Pons (tissue), 1 donor: Measurements from ENCODE around the gene GULP1.

Source experiments
- DNase-seq: peaks from one replicate; pipeline ENCODE4 v3.0.0-alpha.2; 2016; ENCODE audit warnings: low spot score

GULP1 gene

DNA sequence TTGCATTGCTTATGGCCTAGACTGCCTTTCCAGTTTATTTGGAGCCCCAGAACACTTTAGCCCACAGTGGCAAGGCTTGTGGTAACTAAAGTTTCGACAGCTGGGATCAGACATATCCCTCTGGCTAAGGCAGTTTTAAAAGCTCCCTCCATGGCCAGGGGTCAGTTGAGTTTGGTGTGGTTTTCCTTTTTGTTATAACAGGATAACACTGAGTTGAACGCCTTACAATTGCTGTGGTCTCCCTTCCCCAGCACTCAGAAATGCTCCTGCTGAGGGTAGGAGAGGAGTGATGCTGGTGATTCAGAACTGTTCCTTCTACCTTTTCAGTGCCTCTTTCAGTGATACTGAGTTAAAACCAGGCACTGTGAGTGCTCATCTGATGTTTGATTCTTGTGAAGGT is 182.6 kb downstream of the GULP1 start:
- no peak for DNase-seq

DNA sequence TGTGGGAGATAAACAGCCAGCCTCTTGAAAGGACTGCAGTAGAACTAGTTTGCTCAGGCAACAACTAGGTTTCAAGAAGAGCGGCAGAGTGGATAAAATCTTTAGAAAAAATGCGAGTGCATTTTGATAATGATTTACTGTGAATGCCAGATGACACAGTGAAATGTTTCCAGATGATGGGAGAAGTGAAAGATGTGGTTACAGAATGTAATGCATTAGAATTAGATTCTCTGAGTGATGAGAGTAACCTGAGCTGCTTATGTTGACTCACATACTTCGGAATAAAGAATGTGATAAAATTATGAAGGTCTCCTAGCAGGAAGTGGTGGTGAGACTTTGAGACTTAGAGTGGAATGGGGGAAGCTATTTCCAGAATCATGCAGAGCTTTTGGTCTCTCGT is 184.3 kb downstream of the GULP1 start:
- no peak for DNase-seq

DNA sequence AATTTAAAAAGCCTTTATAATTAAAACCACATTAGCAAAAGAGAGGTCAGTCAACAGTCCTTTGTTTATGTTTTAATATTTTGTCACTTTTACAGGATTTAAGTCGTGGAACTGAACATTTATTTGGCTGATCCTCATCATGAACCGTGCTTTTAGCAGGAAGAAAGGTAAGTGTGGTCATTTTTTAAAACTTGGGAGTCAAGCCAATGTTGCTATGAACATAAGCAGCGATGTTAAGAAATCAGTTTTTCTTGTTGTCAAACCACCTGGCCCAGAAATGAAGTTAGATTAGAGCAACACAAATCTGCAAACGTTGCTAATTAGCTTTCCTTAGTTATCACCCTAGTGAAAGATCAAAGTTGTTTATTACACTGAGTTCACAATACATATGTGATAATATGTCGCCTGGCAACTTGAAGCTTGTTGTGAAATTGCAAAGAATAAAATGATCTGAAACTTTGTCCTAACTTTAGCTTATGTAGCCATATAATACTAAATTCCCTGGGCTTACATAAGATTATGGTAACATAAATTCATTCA is 186.0 kb downstream of the GULP1 start:
- no peak for DNase-seq

DNA sequence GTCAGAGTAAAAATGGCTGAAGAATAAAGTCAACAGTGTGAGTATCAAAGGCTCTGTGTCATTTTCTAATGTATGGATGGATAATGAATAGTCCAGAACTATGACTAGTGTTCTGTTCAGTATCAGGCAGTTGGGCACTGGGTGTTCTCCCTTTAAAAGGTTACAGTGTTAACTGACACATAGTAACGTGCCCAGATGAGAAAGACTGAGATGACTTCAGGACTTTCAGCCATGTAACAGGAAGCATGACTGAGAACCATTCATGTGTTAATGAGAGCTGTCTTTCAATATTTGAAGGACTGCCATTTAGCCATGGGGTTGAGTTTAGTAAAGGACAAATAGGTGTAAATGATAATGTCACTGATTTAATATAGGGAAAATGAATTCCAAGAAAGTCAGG is 187.1 kb downstream of the GULP1 start:
- no peak for DNase-seq

DNA sequence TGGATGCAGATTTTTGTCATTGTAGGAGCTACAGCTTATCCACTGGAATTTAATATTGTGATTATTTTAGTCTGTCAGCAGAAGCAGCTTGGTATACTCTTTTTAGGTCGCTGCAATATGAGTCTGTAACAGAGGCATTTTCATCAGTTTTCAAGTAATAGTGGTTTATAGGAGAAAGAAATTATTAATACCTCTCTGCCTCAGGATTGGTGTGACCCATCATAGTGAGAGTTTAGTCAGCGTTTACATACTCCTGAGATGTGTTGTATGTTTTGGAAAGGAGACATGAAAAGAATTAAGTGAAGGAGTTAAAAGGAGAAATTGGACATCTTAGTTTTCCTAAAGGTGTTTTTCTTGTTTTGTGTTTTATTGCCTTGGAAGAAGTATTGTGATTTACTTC is 189.8 kb downstream of the GULP1 start:
- DNase-seq: no peak

DNA sequence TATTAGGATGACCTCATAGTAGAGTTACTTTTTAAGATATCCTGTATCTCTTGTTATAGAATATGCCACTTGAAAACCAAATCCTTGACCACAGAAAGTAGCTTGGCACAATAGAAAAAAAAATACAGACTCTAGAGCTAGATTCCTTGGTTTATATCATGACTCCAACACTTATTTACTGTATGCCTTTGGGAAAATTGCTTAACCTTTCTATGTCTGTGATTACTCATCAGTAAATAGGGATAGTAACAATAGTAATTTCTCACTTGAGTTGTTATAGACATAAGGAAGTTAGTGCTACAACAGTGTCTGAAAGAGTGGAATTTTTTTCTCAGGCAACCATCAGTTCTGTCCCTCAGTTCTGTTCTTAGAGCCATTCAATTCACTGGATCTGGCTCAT is 193.8 kb downstream of the GULP1 start:
- DNase-seq: no peak

DNA sequence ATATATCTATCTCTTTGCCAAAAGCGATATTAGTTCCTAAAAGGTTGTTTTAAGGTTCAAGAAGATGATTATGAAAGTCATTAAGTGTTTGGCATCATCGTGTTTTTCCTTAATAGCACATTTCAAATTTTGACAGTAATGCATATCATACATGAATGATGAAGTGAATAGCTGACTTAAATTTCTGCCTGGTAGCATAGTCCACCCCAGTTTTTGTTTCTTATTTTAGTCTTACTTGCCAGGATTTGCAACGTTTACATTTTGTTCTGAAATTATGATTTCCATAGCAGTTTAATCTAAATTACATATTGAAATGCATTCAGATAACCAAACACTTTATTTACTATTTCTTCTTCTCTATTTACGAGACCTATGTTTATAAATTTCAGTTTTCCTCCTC is 201.1 kb downstream of the GULP1 start:
- no peak for DNase-seq

DNA sequence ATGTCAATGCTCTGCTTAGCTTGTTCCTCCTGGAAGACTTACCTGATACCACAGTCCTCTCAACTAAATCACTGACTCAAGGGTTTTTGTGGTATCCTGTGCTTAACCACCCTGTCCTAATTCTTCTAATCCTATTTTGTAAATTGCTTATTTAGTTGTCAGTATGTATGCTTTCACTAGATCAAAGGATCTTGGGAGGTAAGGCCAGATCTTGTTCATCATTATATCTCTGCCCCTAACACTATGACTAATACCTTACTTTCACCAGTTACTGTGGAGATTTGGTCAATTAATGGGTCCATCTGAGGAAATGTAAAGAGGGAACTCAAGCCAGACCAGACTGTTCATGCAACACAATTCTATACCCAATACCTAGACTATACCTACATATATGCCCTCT is 203.2 kb downstream of the GULP1 start:
- DNase-seq: no peak

DNA sequence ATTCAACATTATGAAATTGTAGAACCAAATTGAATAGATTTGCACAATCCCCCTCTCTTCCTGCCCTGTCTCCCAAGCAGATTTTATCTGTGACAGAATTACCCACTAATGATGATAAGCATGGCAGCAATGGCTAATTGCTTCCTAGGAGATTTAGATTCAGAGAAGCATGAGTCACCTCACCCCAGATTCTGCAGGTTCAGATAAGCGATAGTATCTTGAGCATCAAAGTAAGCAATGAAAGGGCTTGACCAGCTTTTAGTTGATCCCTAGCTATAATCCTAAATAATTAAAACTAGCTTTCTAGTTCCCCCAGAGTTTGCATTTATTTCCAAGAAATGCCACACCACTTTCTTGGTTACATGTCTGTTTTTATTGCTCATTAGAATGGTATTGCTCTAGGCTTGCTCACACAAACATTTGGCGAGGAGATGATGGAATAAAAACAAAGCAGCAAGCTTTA is 204.3 kb downstream of the GULP1 start:
- no peak for DNase-seq

DNA sequence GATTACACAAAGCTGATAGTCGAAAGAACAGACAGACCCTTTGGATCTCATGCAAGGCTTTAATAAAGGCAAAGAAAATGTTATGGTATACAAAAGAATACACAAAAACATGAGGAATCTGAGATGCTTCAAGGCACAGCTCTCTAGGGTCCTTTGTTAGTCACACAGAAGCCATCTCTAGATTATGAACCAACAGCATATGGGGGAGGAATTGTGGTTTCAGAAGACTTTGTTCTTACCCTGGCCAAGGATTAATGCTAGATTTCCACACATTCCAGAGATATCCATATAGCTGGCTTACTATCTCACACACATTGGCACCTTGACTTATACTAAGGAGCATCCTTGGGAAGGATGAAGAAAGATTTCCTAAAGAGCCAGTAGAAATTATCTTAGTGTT is 206.1 kb downstream of the GULP1 start:
- no peak for DNase-seq

DNA sequence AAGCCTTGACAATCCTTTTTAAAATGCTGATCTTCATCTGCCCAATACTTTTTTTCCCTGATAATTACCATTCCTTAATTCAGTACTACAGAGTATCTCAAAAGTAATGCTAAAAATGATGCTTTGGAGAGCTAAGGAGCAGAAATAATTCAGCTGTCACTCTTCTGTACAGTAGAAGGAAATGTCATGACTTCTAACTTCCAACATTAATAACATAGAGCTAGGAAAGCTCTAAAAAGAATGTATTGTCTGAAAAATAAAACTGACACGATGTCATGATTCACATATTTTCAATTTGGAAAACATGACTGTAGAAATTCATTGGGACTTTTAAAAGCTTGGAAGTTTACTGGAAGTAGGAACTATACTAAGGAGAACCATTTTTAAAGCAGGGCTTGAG is 212.3 kb downstream of the GULP1 start:
- no peak for DNase-seq

DNA sequence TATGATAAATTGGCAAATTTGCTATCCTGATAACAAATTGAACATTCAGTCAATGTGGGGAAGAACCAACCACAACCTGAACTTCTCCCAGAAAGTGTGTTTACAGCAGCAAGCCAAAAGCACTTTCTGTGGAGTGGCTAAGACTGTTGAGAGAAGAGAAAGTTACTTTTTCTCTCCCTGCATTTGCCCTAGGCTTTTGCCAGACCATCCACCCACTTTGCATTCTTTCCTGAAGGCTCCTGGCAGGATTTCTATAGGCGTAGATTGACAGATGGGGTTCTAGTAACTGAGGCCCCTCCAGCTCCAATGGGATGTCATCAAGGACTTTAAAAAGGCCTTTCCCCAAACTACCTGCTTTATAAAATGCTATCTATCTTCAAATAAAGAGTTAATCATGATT is 215.2 kb downstream of the GULP1 start:
- no peak for DNase-seq

DNA sequence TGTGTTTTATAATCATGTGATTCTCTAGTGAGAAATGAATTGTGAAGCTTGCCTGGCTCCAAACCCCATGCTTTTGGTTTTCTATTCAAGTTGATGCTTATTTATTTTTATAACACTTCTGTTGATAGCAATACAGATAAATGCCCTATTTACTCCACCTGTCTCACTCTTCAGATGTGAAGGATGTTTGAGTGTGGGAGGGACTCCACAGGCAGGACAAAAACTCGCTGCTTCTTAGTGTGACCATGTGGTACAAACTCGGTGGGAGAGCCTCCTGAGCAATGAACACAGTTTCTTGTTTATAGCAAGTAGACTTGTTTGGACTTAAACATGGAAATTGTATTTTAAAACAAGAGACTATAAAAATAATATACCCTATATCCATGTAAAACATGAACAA is 219.7 kb downstream of the GULP1 start:
- DNase-seq: no peak

DNA sequence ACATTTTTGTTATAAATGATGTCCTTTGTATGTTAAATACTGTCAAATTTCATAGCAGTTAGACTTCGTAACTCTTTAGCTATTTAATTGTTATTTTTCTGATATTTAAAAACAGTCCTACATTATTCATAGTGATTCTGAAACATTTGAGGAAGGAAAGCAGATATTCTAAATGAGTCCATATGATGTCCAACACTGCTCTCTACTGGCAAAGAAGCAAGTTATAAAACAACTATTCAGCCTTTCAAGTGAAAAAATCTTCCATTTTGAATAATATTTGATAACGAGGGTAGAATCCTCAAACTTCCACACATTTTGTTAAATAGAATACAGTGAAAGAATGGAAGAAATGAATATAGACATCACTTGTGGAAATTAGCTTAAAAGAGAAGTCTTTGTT is 220.8 kb downstream of the GULP1 start:
- peak; percentile 62 for DNase-seq

DNA sequence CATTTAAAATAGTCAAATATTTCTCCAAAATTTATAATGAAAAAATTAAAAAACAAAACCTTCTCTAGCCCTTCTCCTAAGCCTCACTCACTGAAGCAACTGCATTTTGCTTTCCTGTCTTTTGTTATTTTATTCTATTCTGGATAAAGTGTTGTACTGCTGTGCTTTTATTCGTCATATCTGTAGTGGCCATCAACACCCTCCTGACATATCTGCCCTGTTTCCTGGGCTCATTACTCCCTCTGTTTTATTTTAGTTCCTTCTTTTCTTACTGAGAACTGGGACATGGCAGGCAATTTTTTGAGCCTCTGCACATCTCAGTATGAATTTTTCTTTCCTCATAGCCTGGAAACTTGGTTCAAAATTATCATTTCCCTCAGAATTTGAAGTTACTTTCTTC is 224.2 kb downstream of the GULP1 start:
- no peak for DNase-seq

DNA sequence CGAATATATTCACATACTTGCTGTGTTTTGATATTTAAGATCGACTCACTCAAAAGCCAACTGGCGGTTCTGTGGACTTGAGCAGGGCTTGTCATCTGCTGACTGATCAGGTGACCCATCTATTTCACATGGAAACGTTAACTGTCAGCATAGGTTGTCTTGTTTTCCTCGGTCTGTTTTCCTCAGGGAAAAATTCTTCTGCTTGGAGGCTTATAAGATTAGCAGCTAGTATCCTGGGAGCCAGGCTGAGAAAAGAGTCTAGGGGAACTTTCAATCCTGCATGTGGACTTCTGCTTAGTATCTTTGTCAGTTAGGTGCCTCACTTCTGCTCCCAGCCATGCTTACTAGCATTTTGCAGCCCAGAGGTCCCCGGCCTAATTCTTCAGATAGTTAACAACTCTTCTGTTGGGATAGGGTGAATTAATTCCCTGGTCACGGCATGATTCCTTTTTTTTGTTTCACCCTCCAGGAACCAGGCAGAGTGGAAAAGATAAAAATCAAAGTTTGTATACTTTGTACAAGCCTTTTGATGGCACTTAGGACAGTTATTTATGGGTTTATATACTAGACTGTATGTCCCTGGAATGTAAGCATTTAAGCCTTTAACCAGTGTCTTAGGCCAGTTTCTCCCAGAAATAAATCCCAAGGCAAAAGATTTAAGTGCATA is 226.0 kb downstream of the GULP1 start:
- no peak for DNase-seq

DNA sequence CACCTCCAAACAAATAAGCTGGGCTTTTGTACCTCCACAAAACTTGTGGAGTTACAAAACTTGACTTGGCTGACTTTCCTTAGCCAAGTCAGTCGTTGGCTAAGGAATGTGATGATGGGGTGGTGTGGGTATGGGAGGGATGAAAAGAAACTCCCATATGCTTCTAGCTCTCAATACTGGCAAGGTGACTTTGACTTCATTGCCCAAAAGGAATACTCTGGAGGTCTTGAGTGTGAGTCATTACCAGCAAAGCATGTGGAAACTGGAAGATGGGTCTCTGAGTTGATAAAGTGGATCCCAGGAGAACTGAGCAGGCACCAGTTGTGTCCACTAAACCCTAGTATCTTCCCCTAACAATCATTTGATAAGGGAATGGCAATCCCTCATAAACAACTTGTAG is 226.7 kb downstream of the GULP1 start:
- no peak for DNase-seq

DNA sequence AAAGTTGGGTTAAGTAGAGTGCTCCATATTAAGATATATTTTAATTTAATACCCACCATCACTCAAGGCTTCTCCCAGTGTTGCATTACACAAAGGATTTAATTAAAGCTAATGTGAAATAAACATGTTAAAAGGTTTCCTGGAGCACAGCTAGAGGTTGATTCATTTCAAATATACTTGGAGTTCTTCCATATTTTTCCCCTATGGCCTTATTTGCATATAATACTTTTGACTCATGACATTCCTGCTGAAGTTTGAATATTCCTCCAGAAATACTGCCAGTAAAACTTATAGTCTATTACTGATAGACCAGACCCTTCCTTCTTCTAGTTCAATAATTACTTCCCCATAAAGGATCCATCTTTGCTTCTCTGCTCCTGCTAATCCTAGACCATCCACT is 227.5 kb downstream of the GULP1 start:
- no peak for DNase-seq

DNA sequence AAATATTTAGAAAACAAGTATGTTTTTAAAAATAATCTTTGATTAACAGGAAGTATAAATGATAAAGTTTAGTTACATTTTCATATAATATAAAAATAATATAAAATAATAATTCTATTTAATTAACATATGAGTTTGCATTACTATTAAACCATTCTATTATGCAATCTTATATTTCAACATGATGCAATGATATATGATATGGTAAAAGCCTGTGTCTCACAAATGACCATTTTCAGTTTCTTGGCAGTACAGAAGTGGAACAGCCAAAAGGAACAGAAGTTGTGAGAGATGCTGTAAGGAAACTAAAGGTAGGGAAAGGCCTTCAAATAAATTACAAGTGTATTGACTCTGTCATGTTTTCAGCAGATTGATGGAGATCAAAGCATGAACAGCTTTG is 230.8 kb downstream of the GULP1 start:
- DNase-seq: no peak

DNA sequence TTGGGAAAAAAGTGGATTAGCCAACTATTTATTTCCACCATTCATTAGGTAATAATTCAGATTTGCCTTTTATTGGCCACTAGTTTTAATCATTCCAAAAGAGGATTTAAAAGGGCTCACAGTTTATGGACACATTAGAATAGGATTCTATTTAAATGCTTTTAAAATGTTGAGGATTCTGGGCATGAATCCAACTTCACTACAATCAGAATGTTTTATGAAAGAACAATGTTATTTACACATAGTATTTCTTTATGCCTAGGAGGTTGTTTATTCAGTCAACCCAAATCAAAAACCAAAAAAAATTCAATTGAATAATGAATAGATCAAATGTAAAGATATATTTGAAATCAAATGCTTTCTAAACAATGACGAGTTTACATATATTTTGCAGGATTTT is 232.2 kb downstream of the GULP1 start:
- no peak for DNase-seq

DNA sequence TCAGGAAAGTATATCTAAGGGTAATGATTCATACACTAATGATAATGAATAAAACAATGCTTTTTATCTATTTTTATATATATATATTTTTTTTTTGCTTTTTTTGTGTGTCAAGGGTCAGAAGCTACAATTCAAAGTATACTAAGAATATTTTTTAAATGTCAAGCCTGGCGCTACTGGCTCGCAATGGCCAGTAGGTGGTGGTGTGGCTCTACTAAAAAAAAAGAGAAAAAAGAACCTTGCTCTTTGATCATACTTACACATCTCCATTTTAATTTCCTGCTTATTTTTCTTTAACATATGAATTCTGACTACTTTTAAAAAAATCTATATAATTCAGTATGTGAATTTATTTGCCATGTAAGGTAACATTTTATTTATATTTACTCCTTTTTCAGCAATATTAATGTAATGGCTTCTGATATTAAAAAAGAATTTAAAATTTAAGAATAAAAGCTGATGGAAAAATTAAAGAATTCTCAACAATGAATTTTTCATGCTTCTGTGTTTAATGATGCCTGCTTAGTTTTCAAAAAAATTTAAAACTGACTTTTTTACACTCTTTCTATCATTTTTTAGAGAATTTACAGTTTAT is 232.9 kb downstream of the GULP1 start:
- DNase-seq: peak; percentile 49

DNA sequence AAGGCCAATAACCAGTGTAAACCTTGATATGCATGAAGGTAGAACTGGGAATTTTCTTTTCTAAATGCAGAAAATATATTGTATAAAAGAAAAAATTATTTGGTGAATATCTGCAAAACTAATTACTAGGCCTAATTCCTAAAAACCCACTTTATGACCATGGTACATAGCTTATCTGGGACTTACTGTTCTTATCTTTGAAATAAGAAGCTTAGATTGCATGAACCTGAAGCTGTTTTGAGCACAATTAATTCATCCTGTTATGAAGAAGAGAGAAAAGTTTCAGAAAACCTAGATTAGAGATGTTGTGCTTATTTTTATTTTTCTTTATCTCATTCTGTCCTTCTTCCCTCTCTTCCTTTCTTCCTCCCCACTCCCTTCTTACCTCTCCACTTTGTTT is 235.0 kb downstream of the GULP1 start:
- DNase-seq: no peak

DNA sequence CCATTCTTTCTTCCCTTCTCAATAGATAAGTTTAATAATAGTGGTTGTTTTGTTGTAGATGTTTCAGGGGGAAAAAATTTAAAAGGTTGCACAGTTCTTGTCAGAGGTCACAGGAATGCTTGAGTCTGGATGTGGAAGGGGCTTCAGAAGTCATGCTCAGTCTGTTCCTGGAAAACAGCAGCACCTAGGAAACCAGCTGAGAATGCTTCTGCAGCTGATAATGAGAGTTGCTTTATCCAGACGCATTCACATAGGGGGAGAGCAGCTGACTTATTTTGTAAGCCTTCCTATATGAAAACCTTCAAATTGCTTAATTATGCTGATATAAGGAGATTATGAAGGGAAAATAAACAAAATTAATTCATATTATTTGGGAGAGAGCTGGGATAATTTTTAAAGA is 235.5 kb downstream of the GULP1 start:
- DNase-seq: no peak

DNA sequence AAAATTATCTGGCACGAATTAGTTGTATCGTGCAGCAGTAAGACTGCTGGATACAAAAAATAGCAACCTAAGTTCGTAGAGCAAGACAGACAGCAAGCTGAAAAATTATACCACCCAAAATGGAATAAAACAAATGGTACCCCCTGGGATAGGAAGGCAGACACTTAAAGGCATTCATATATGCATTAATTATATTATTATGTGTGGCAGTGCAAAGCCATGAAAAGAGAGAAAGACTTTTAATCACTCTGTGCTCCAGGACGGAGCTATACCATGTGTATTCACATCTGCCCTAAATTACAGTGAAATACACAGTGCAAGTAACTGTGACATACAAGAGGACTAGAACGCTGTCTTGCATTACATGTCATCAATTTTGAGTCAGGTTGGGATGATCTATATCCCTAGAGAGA is 235.9 kb downstream of the GULP1 start:
- no peak for DNase-seq
